Measurements from ENCODE around the gene TMCO4. TPM values are rescaled to one million over a fixed set of nuclear protein-coding genes. Genes with fewer than 3 reads are reported as not detected.

The TMCO4 gene
- total RNA-seq, 2 experiments from 2014 or later = 13.0 to 13.2 TPM

- POLR2A ChIA-PET = no interaction called here
- CTCF ChIA-PET = no interaction called here
These were observed 120.0 kb downstream of the TMCO4 start for GRCh38 chr1:19679691-19680090.

- ChIA-PET CTCF (no interaction called here), POLR2A (no interaction called here)
These were observed 120.7 kb downstream of the TMCO4 start for GRCh38 chr1:19678931-19679453.

GRCh38 chr1:19678493-19678892 lies 121.2 kb downstream of the TMCO4 start:
- POLR2A ChIA-PET = no interaction called here
- CTCF ChIA-PET = interaction anchor here (1.0 kb wide), 1 partner anchor 21 kb away, joined by 3 read pairs; no protein-coding TSS in a partner anchor

- POLR2A ChIA-PET = interaction anchor here (0.5 kb wide), 1 partner anchor 23 kb away, joined by 3 read pairs; no protein-coding TSS in a partner anchor
- CTCF ChIA-PET = interaction anchor here (1.9 kb wide), 1 partner anchor 15 kb away, joined by 7 read pairs; no protein-coding TSS in a partner anchor
These were observed 123.2 kb downstream of the TMCO4 start for GRCh38 chr1:19676438-19676922.

GRCh38 chr1:19675797-19676196 lies 123.9 kb downstream of the TMCO4 start:
- ChIA-PET POLR2A (no interaction called here), CTCF (interaction anchor here (1.9 kb wide), 1 partner anchor 14 kb away, joined by 7 read pairs; no protein-coding TSS in a partner anchor)

- POLR2A ChIA-PET = no interaction called here
- CTCF ChIA-PET = interaction anchor here (0.6 to 1.1 kb wide), 3 partner anchors 10 to 18 kb away, joined by 3 to 6 read pairs (median 4); no protein-coding TSS in a partner anchor
These were observed 127.5 kb downstream of the TMCO4 start for GRCh38 chr1:19672237-19672636.

- ChIA-PET POLR2A (no interaction called here), CTCF (interaction anchor here (1.4 to 1.7 kb wide), 2 partner anchors 11 to 33 kb away, joined by 3 to 4 read pairs; no protein-coding TSS in a partner anchor)
These were observed 128.9 kb downstream of the TMCO4 start for GRCh38 chr1:19670787-19671186.

GRCh38 chr1:19668888-19669287 lies 130.8 kb downstream of the TMCO4 start:
- ChIA-PET POLR2A (no interaction called here), CTCF (interaction anchor here (0.6 to 1.3 kb wide), 3 partner anchors 9 to 142 kb away, joined by 3 to 4 read pairs (median 3); no protein-coding TSS in a partner anchor)

- POLR2A ChIA-PET = no interaction called here
- CTCF ChIA-PET = interaction anchor here (1.1 kb wide), 1 partner anchor 39 kb away, joined by 3 read pairs; no protein-coding TSS in a partner anchor
These were observed 133.9 kb downstream of the TMCO4 start for GRCh38 chr1:19665496-19666465.

GRCh38 chr1:19665186-19665495 lies 134.6 kb downstream of the TMCO4 start:
- POLR2A ChIA-PET = no interaction called here

GRCh38 chr1:19664453-19665185 lies 135.1 kb downstream of the TMCO4 start, which contains the start of gene HTR6:
Gene HTR6 (plus strand): TSS chr1:19664875. CDS start chr1:19665754, 879 bp downstream.
- POLR2A ChIA-PET = no interaction called here

More at GRCh38 chr1:19665186-19665495, 134.6 kb downstream of the TMCO4 start:
- CTCF ChIA-PET = interaction anchor here (1.3 kb wide), 1 partner anchor 146 kb away, joined by 3 read pairs; no protein-coding TSS in a partner anchor

GRCh38 chr1:19662313-19662712 lies 137.4 kb downstream of the TMCO4 start:
- CTCF ChIA-PET = interaction anchor here (0.6 to 6.3 kb wide), 20 partner anchors 9 to 308 kb away, joined by 3 to 71 read pairs (median 4); partner anchors contain the start of gene NBL1
- POLR2A ChIA-PET = no interaction called here

More at GRCh38 chr1:19664453-19665185, 135.1 kb downstream of the TMCO4 start, which contains the start of gene HTR6:
- CTCF ChIA-PET = interaction anchor here (0.7 to 6.3 kb wide), 6 partner anchors 10 to 178 kb away, joined by 3 to 71 read pairs (median 3); no protein-coding TSS in a partner anchor

- CTCF ChIA-PET = interaction anchor here (0.6 to 6.3 kb wide), 22 partner anchors 8 to 307 kb away, joined by 3 to 71 read pairs (median 4); partner anchors contain the start of gene NBL1
- POLR2A ChIA-PET = no interaction called here
These were observed 137.9 kb downstream of the TMCO4 start for GRCh38 chr1:19661721-19662228.

GRCh38 chr1:19658186-19658585 lies 141.5 kb downstream of the TMCO4 start:
- POLR2A ChIA-PET = no interaction called here
- CTCF ChIA-PET = interaction anchor here (6.3 kb wide), 1 partner anchor 47 kb away, joined by 71 read pairs; no protein-coding TSS in a partner anchor

GRCh38 chr1:19657511-19657910 lies 142.2 kb downstream of the TMCO4 start:
- ChIA-PET CTCF (no interaction called here), POLR2A (no interaction called here)

GRCh38 chr1:19656780-19657466 lies 142.8 kb downstream of the TMCO4 start:
- CTCF ChIA-PET = no interaction called here
- POLR2A ChIA-PET = no interaction called here

GRCh38 chr1:19656134-19656779 lies 143.5 kb downstream of the TMCO4 start:
- ChIA-PET POLR2A (no interaction called here), CTCF (no interaction called here)

- ChIA-PET POLR2A (no interaction called here), CTCF (no interaction called here)
These were observed 144.0 kb downstream of the TMCO4 start for GRCh38 chr1:19655718-19656080.
